Thymus (tissue), 11 donors: Measurements from ENCODE around the gene TRIO. TPM values are rescaled to one million over a fixed set of nuclear protein-coding genes. Genes with fewer than 3 reads are reported as not detected.

Experiments
- DNase-seq, 9 donors: peaks; one replicate each; pipeline ENCODE4 v3.0.0-alpha.2; 2013; ENCODE audit warnings: low spot score in 9 of 9, low read depth in 6 of 9, missing footprints in 1 of 9
- H3K27ac ChIP-seq, 2 donors: one replicate each; pipeline ENCODE4 v1.5.1; 2013; ENCODE audit warnings: control low read depth in 1 of 2, low read depth in 1 of 2, low read length in 1 of 2, mild to moderate bottlenecking in 1 of 2, moderate library complexity in 1 of 2
- H3K27me3 ChIP-seq, 2 donors: one replicate each; pipeline ENCODE4 v1.5.1; 2013; ENCODE audit warnings: low read length in 1 of 2; ENCODE audit not compliant: control insufficient read depth in 2 of 2, insufficient read depth in 1 of 2
- H3K36me3 ChIP-seq, 2 donors: one replicate each; pipeline ENCODE4 v1.5.1; 2013; ENCODE audit warnings: low read length in 1 of 2, mild to moderate bottlenecking in 1 of 2, moderate library complexity in 1 of 2; ENCODE audit not compliant: control insufficient read depth in 2 of 2, insufficient read depth in 2 of 2
- H3K4me1 ChIP-seq, 2 donors: one replicate each; pipeline ENCODE4 v1.5.1; 2013; ENCODE audit warnings: low read length in 2 of 2; ENCODE audit not compliant: control insufficient read depth in 2 of 2, insufficient read depth in 2 of 2
- H3K4me3 ChIP-seq, 2 donors: one replicate each; pipeline ENCODE4 v1.5.1; 2013; ENCODE audit warnings: low read length in 2 of 2, control low read depth in 1 of 2, mild to moderate bottlenecking in 1 of 2
- H3K9me3 ChIP-seq, 2 donors: one replicate each; pipeline ENCODE4 v1.5.1; 2013; ENCODE audit warnings: low read length in 1 of 2, mild to moderate bottlenecking in 1 of 2; ENCODE audit not compliant: control insufficient read depth in 2 of 2, insufficient read depth in 1 of 2
- WGBS: extraction: QIAGEN DNeasy Blood & Tissue Kit; methylation state at CpG from one replicate; pipeline ENCODE4 v1.1.7; 2013; 5-methylcytosine and 5-hydroxymethylcytosine counted together
- polyA plus RNA-seq: library from polyadenylated mRNA; stranded (reverse); fragments of 200-250 nt; gene quantifications from one replicate; pipeline ENCODE4 v1.2.3, GENCODE V29; 2013
- total RNA-seq: library from RNA; stranded (reverse); fragments of 120-200 nt; gene quantifications from one replicate; pipeline ENCODE4 v1.2.4, GENCODE V29; 2013
- donor health status: healthy.

TRIO gene
- total and polyA plus RNA-seq, 2 donors = 26.9 to 52.1 TPM

DNA sequence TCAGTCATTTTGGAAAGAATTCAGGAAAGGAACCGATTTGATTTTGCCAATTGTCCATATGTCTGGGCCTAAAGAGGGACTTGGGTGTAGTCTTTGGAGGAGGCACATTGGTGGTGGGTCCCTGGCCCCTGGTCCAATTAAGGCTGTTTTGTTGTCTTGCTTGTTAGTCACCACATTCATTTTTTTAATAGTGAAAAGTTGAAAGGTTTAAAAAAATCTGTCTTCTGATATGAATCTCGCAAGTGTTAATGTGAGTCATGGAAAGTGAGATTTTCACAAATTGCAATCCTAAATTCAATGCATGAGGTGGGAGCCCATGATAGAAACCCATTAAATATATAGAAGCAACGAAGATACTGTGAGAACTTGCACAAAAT lies 272.5 kb downstream of the TRIO start:
- no peaks in the 10 kb centered on the region for H3K9me3 ChIP-seq
- H3K27ac ChIP-seq = no peak overlapping the region
- no peaks in the 10 kb centered on the region for H3K27me3 ChIP-seq
- WGBS = 91% methylated on average over 3 of the region's 3 CpGs
- H3K36me3 ChIP-seq = peaks cover 5 to 22% of the 10 kb centered on the region in 2 donors
- DNase-seq = no peak
- peaks cover 14 to 28% of the 10 kb centered on the region in 2 donors for H3K4me1 ChIP-seq
- H3K4me3 ChIP-seq = no peak overlapping the region

DNA sequence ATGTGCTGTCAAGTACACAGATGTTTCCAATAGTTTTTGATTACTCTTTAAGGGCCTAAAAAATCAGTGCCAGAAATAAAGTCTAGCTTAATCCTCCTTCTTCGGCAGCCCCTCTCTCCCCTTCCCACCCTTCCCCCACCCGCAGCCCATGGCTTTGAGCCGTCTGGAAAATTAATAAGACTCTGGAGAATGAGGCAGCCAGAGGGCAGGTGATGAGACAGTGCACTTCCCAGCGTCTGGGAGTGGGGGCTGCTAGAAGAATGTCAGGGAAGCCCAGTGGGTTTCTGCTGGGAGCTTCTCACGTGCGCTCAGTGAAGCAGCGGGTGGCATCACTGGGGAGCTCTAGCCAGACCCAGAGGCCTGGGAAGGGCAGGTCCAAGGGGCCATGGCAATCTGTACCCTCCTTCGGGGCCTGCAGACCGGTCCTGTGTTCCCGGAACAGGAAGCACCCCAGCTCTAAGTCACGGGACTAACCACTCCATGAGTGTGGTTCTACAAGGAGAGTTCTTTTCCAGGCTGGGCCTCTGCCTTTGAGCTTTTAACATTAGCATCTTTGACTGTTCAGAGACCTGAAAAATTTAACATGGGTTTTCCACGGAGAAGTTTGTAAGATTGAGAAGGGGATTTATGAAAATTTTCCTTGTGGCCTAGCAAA lies 273.6 kb downstream of the TRIO start:
- Histone ChIP-seq H3K4me3 (no peak overlapping the region), H3K9me3 (no peaks in the 10 kb centered on the region), H3K36me3 (peaks cover 5 to 20% of the 10 kb centered on the region in 2 donors), H3K4me1 (peaks cover 14 to 28% of the 10 kb centered on the region in 2 donors), H3K27me3 (no peaks in the 10 kb centered on the region), H3K27ac (peak overlapping the region in 1 of 2 donors; percentile 24)
- 96% methylated on average over 12 of the region's 12 CpGs for WGBS
- no peak for DNase-seq

DNA sequence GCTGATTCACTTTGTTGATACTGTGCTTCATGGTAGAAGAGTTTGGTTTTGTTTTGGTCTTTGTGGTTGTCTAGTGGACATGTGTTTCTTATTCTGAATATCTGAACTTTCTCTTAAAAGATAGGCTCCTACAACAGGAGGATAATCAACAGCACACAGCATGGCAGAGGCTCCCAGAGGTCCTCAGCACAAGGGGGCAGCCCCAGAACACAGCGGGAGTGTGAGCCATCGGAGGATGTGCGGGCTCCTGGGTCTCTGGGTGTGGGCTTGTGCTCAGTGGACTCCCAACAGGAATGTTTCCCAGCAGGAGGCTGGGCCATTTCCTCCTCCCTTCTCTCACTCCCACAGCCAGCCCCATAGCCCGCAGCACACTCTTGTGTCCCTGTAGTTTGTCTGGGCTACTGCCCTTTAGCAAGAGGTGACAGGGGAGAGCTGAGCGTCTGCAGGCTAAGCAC lies 274.2 kb downstream of the TRIO start:
- no peak overlapping the region for H3K4me3 ChIP-seq
- 97% methylated on average over 5 of the region's 5 CpGs for WGBS
- H3K27me3 ChIP-seq = no peaks in the 10 kb centered on the region
- DNase-seq = no peak
- no peaks in the 10 kb centered on the region for H3K9me3 ChIP-seq
- peak overlapping the region in 1 of 2 donors; percentile 24 for H3K27ac ChIP-seq
- H3K36me3 ChIP-seq = peaks cover 5 to 19% of the 10 kb centered on the region in 2 donors
- peaks cover 14 to 28% of the 10 kb centered on the region in 2 donors for H3K4me1 ChIP-seq

DNA sequence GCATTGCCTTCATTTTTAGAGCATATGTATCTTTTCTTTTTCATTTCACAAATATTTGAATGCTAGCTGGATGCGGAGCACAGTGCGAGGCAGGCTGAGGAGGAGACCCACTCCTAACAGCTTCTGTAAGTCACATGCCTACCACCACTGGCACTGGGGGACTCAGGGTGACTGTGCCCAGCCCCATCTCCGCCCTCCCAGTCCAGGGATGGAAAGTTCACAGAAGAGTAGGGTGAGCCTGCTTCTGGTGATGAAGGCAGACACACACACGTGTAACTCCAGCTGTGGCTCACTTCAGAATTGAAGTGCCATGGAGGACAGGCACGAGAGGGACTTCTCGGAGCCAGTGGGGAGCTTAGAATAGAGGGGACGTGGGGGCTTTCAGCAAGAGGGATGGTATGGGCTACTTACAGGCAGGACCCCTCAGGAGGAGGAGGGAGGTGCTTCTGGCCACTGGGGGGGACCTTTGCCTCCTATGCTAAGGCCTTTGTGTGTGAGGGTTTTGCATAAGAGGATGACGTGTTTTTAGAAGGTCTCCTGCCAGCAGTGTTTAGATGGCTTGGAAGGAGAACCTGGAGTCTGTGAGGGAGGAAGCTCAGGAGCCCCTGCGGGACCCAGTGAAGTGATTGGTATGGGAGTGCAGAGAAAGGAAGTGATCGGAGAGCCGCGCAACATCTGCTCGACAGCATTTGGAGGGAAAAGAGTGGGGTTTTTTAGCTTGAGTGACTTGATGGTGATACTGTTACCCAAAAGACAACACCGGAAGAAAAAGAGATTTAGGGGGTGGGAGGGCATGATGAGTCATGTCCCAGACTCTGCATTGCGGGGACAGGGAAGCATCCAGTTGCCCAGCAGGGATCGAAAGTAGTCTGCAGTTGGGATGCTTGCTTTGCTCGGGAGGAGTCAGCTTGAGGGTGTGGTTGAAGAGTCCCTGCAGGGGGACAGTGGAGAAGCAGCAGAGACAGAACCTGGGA lies 274.9 kb downstream of the TRIO start:
- Histone ChIP-seq H3K9me3 (no peaks in the 10 kb centered on the region), H3K27me3 (no peaks in the 10 kb centered on the region), H3K4me3 (no peak overlapping the region), H3K4me1 (peaks cover 11 to 20% of the 10 kb centered on the region in 2 donors), H3K27ac (no peak overlapping the region), H3K36me3 (peaks cover 5 to 20% of the 10 kb centered on the region in 2 donors)
- WGBS = 93% methylated on average over 17 of the region's 17 CpGs
- DNase-seq = no peak

DNA sequence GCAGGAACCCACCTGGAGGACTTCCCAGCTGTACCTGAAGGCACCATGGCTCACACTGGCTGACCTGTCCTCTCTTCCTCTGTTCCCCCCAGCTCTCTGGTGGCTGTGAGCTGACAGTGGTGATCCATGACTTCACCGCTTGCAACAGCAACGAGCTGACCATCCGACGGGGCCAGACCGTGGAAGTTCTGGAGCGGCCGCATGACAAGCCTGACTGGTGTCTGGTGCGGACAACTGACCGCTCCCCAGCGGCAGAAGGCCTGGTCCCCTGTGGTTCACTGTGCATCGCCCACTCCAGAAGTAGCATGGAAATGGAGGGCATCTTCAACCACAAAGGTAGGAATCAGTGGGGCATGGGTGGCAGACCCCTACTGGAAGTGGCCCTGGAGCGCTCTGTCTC lies 276.5 kb downstream of the TRIO start:
- no peak for DNase-seq
- no peaks in the 10 kb centered on the region for H3K27me3 ChIP-seq
- no peak overlapping the region for H3K27ac ChIP-seq
- no peak overlapping the region for H3K4me3 ChIP-seq
- H3K9me3 ChIP-seq = no peaks in the 10 kb centered on the region
- WGBS = 98% methylated on average over 12 of the region's 12 CpGs
- H3K36me3 ChIP-seq = peaks cover 5 to 19% of the 10 kb centered on the region in 2 donors
- peaks cover 0 to 13% of the 10 kb centered on the region in 2 donors for H3K4me1 ChIP-seq

DNA sequence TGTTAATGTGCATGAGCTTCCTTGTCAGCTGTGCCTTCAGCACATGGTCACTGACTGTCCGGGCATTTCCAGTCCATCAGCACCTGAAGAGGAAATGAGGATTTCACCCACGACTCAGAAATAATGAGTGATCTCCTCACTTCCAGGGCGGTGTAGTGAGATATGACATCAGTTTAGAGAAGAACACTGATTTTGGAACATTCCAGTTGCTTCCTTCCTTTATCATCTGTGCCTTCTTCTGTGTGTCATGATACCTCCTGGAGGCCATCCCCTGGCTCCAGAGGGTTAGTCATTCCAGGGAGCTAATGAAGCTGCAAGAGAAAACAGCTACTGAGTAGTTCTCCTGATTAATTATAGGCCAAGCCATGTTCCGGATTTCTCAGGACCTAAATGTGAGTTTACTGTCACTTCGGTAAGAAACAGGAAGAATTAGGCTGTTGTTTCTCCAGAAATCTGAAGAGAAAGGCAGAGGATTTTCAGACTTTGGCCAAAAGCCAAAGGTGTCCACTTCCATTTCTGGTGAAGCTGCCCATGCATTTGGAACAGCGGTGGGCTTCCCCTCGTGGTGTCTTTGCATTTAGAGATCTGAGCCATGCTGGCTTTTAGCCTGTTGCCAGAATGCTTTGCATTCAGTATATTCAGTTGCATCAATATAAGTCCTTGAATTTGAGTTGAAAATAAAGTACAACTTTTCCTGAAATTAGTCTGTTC lies 277.1 kb downstream of the TRIO start:
- Histone ChIP-seq H3K4me3 (no peak overlapping the region), H3K4me1 (peaks cover 0 to 13% of the 10 kb centered on the region in 2 donors), H3K27ac (peak overlapping the region in 1 of 2 donors; percentile 17), H3K9me3 (no peaks in the 10 kb centered on the region), H3K36me3 (peaks cover 5 to 16% of the 10 kb centered on the region in 2 donors), H3K27me3 (no peaks in the 10 kb centered on the region)
- 92% methylated on average over 7 of the region's 7 CpGs for WGBS
- no peak for DNase-seq

DNA sequence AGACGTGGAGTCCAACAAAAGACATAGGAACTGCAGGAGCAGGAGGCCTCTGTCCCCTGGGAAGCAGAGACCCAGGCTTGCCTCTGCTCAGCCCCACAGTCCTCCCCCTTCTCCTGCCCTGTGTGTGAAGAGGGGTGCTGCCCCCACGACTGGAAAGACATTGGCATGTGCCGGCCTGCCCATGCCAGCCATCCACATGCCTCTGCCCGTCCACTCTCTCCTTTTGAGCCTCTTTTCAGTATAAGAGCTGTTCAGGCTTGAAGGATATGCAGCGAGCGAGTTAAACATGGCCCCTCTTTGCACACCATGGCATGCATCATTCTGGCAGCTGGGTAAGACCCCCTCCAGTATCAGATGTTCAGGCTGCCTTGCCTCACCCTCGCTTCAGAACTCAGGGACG lies 278.7 kb downstream of the TRIO start:
- DNase-seq = no peak
- Histone ChIP-seq H3K4me1 (peaks cover 0 to 13% of the 10 kb centered on the region in 2 donors), H3K36me3 (peaks cover 5 to 18% of the 10 kb centered on the region in 2 donors), H3K27me3 (no peaks in the 10 kb centered on the region), H3K9me3 (no peaks in the 10 kb centered on the region), H3K4me3 (no peak overlapping the region), H3K27ac (no peak overlapping the region)
- 91% methylated on average over 8 of the region's 8 CpGs for WGBS

DNA sequence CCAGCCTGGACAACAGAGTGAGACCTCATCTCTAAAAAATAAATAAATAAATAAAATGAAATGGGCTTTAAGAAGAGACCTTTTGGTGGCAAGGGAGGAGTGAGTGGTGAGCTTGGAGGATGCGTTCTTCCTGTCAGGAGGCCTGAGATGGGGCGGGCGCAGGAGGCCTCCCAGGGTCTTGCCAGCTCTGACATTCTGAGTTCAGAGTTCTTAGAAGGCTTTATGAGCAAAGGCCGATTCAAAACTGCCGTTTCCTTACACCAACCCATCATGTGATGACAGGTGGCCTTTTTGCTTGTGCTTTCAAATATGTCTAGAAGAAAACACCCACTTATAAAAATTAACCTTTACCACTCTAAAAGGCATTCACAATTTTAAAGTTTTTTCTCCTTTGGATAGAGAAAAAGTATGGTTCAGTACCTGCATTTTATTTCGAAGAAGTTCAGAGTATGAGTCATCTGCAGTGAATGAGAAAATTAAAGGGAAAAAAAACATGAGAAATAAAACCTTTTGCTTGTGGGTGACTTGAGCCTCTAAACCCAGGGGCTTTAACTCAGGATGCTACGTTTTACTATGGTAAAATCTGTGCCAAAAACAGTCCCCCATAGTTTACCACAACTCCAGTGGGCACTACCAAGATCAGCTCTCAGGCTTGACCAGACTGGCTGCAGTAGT lies 281.0 kb downstream of the TRIO start:
- peak in 1 of 9 donors; percentile 38 for DNase-seq
- Histone ChIP-seq H3K4me3 (no peak overlapping the region), H3K36me3 (peaks cover 5 to 24% of the 10 kb centered on the region in 2 donors), H3K27ac (no peak overlapping the region), H3K4me1 (peaks cover 0 to 2% of the 10 kb centered on the region in 2 donors), H3K27me3 (no peaks in the 10 kb centered on the region), H3K9me3 (no peaks in the 10 kb centered on the region)
- 76% methylated on average over 7 of the region's 7 CpGs for WGBS
